ENCODE data around the gene MLLT6. TPM values are rescaled to one million over a fixed set of nuclear protein-coding genes. Genes with fewer than 3 reads are reported as not detected.
A peak's percentile ranks its signal among the peaks of the same experiment; 100 is the strongest.

MLLT6 gene
- 100 to 1,000 TPM; 232 to 395 TPM for total RNA-seq

DNA sequence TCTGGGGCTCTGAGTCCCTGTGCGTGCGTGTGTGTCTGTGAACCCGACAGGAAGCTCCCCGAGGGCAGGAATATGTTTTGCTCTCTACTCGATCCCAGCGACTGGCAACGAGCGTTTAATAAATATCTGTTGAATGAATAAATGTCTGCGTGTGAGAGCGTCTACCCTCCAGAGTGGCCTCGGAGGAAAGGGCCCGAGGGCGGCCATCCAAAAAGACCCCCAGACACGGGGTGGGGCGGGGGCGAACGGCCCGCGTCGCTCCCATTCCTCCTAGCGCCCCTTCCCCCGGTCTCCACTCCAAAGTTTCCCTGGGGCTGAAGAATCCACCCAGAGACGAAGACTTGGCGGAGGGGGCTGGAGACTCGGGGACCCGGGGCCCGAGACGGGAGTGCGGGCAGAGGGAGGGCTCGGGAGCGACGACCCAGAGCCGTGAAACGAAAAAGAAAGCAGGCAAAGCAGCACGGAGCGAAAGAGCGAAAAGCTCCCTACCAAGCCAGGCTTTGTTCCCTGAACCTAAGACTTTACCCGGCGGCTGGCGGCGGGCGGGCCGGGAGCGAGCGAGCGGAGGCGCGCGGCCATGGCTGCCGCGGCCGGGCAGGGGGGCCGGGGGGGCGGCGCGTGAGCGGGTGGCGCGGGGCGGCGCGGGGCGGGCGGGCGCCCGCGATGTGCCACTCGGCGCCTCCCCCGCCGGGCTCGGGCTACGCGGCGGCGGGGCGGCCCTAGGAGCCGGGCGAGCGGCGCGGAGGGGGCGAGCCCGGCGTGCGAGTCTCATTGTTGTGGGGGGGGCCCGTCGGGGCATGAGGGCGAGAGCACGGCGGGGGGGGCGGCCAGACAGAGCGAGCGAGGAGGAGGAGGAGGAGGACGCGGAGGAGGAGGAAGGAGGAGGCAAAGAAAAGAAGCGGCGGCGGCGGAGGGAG lies at the start of gene MLLT6:
TSS of gene MLLT6 (plus strand) at position 668 of the 917 bp plus-strand sequence. CDS start 360 bp downstream, outside the sequence.
- peaks cover 33% of the 10 kb centered on the region for H3K4me1 Mint-ChIP-seq
- no peaks in the 10 kb centered on the region for H3K27me3 Mint-ChIP-seq
- peaks cover 85% of the 10 kb centered on the region for H3K36me3 Mint-ChIP-seq (ENCODE audit: low read depth)
- H3K4me3 Mint-ChIP-seq: peak within 1 kb of the TSS; percentile 96
- no peaks in the 10 kb centered on the region for H3K9me3 Mint-ChIP-seq
- H3K27ac Mint-ChIP-seq: peak within 1 kb of the TSS; percentile 97
- no peak for ATAC-seq (replicated peaks)

- peaks cover 30% of the 10 kb centered on the region for H3K27me3 Mint-ChIP-seq
Observed at GRCh38 chr17:38656959-38657823, 47.9 kb upstream of the MLLT6 start.

GRCh38 chr17:38657824-38658740 lies 47.0 kb upstream of the MLLT6 start:
- Mint-ChIP-seq H3K27ac (no peak overlapping the region), H3K27me3 (peaks cover 32% of the 10 kb centered on the region)

More at GRCh38 chr17:38656959-38657823, 47.9 kb upstream of the MLLT6 start:
- Mint-ChIP-seq H3K4me3 (no peak overlapping the region), H3K27ac (no peak overlapping the region), H3K9me3 (no peaks in the 10 kb centered on the region), H3K36me3 (ENCODE audit: low read depth) (no peaks in the 10 kb centered on the region), H3K4me1 (no peaks in the 10 kb centered on the region)
- ATAC-seq (replicated peaks): no peak

GRCh38 chr17:38658741-38659345 lies 46.2 kb upstream of the MLLT6 start:
- Mint-ChIP-seq H3K9me3 (no peaks in the 10 kb centered on the region), H3K4me3 (no peak overlapping the region), H3K27ac (no peak overlapping the region), H3K4me1 (no peaks in the 10 kb centered on the region), H3K36me3 (ENCODE audit: low read depth) (no peaks in the 10 kb centered on the region), H3K27me3 (peaks cover 31% of the 10 kb centered on the region)
- ATAC-seq (replicated peaks): no peak

More at GRCh38 chr17:38657824-38658740, 47.0 kb upstream of the MLLT6 start:
- no peak for ATAC-seq (replicated peaks)
- Mint-ChIP-seq H3K36me3 (ENCODE audit: low read depth) (no peaks in the 10 kb centered on the region), H3K4me3 (no peak overlapping the region), H3K4me1 (no peaks in the 10 kb centered on the region), H3K9me3 (no peaks in the 10 kb centered on the region)

DNA sequence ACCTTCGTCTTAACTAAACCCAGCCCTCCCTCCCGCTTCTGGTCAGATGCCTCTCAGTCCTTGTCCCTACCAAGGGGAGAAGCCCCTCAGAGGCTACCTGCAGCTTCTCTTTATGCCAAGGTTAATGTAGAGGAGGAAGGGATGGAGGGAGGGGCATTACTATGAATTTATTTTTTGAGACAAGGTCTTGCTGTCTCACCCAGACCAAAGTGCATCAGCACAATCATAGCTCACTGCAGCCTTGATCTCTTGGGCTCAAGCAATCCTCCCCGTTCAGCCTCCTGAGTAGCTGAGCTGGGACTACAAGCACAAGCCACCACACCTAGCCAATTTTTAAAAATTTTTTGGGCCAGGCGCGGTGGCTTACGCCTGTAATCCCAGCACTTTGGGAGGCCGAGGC lies 45.7 kb upstream of the MLLT6 start:
- Mint-ChIP-seq H3K36me3 (ENCODE audit: low read depth) (no peaks in the 10 kb centered on the region), H3K27me3 (peaks cover 33% of the 10 kb centered on the region), H3K9me3 (no peaks in the 10 kb centered on the region), H3K4me3 (no peak overlapping the region), H3K27ac (no peak overlapping the region), H3K4me1 (no peaks in the 10 kb centered on the region)
- ATAC-seq (replicated peaks): no peak

DNA sequence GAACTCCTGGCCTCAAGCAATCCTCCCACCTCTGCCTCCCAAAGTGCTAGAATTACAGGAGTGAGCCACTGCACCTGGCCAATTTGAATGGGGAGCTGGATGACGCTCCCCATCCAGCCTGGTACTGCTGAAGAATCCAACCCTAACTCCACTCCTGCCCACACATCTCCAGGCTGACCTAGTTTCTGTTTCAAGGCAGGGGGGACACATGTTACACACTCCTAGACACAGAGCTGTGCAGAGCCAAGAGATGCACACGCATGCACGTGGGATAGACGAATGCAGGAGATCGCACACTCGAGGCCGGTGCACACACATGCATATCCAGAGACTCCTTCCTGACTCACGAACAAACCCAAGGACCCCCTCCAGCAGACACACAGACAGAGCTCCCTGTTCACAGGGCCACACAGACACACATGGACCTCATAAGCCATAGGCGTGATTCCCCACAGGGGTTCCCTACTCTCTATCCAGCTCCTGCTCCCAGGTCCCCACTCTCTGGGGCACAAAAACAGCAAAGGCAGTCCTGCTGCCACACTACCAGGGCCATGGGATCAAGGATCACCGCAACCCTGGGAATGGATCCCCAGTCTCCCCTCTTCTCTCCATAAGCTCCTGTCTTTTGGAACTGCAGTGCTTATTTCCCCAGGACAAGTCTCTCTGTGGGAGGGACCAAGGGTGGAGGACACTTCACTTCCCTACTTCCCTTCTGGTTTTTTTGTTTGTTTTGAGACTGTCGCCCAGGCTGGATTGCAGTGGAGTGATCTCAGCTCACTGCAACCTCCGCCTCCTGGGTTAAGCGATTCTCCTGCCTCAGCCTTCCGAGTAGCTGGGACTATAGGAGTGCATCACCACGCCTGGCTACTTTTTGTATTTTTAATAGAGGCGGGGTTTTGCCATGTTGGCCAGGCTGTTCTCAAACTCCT lies 44.7 kb upstream of the MLLT6 start:
- H3K4me3 Mint-ChIP-seq: no peak overlapping the region
- H3K4me1 Mint-ChIP-seq: no peaks in the 10 kb centered on the region
- no peak overlapping the region for H3K27ac Mint-ChIP-seq
- peaks cover 30% of the 10 kb centered on the region for H3K27me3 Mint-ChIP-seq
- H3K9me3 Mint-ChIP-seq: no peaks in the 10 kb centered on the region
- H3K36me3 Mint-ChIP-seq (ENCODE audit: low read depth): no peaks in the 10 kb centered on the region
- no peak for ATAC-seq (replicated peaks)

DNA sequence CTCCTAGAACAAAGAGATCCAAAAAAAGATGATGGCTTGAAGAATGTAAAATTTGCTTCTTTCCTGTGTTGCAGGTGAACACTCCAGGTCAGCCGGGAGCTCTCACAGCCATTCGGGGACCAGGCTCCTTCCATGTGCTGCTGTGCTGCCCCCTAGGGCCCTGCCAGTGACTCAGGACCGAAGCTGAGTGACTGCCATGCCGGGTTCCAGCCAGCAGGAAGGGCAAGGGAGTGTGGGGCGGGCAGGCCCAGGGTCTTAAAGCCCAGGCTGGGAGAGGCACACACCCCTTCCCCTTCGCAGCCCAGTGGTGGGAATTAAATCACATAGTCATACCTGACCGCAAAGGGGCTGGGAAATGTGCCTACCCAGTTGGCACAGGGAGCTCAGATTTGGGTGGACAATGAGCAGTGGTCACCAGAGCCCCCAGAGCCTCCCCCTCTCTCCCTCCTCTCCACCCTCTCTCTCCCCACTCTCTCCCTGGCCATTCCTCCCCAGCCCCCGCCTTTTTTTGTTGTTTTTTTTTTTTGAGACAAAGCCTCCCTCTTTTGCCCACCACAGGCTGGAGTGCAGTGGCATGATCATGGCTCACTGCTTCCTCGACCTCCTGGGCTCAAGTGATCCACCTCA lies 41.8 kb upstream of the MLLT6 start:
- no peaks in the 10 kb centered on the region for H3K36me3 Mint-ChIP-seq (ENCODE audit: low read depth)
- peak; percentile 78 for ATAC-seq (replicated peaks)
- no peak overlapping the region for H3K27ac Mint-ChIP-seq
- H3K9me3 Mint-ChIP-seq: no peaks in the 10 kb centered on the region
- no peaks in the 10 kb centered on the region for H3K4me1 Mint-ChIP-seq
- H3K4me3 Mint-ChIP-seq: no peak overlapping the region
- peaks cover 26% of the 10 kb centered on the region for H3K27me3 Mint-ChIP-seq

DNA sequence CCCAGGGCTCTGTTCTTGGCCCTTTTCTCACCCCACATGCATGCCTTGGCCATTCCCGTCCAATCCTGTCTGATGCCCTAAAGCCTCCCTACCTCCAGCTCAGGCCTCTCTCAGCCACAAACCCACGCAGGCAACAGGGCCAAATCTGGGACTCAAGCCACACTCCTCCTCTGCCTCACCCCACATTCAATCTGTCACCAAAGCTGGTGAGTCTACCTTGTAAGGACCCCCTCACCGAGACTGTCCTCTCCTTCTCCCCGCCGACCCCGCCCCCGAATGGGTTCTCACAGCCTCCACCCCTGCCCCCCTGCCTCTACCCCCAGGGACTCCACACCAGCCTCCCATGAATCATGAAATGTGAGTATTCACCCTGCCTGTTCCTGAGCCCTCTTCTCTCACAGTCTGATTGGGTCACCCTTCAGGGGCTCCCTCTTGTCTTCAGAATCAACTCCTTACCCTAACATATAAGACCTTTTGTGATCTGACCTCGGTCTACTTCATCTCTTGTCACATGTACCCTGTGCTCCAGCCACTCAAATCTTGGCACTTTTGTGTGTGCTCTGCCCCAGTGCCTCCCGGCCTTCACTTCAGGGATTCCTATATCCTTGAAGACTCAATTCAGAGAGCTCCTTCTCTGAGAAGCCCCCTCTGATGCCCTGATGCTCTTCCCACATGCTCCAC lies 41.0 kb upstream of the MLLT6 start:
- Mint-ChIP-seq H3K27me3 (peaks cover 29% of the 10 kb centered on the region), H3K9me3 (no peaks in the 10 kb centered on the region), H3K4me3 (no peak overlapping the region), H3K36me3 (ENCODE audit: low read depth) (no peaks in the 10 kb centered on the region), H3K27ac (no peak overlapping the region), H3K4me1 (no peaks in the 10 kb centered on the region)
- ATAC-seq (replicated peaks): no peak

DNA sequence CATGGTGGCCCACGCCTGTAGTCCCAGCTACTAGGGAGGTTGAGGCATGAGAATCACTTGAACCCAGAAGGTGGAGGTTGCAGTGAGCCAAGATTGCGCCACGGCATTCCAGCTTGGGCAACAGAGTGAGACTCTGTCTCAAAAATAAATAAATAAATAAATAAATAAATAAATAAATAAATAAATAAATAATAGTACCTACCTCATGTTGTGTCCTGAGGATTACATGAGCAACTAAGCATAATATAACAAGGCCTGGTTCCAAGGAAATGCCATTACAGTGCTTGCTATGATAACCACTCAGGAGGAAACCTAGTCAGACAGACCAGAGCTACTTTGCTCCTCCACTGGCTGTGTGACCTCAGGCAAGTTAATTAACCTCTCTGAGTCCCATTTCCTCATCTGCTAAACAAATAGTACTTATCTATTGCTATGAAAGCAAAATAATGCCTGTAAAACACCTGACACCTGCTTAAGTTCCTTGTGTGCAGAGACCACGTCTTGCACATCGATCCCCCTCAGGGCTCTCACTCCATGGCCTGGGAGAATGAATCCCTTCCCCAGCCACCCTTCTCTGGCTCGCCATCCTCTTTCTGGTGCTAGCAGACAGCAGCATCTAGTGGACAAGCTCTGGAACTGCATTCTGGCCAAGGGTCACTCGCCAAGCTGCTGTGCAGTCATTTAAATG lies 37.8 kb upstream of the MLLT6 start:
- Mint-ChIP-seq H3K9me3 (no peaks in the 10 kb centered on the region), H3K4me3 (no peak overlapping the region), H3K27me3 (peaks cover 40% of the 10 kb centered on the region), H3K36me3 (ENCODE audit: low read depth) (peaks cover 6% of the 10 kb centered on the region), H3K4me1 (peaks cover 6% of the 10 kb centered on the region), H3K27ac (no peak overlapping the region)
- peak; percentile 79 for ATAC-seq (replicated peaks)

DNA sequence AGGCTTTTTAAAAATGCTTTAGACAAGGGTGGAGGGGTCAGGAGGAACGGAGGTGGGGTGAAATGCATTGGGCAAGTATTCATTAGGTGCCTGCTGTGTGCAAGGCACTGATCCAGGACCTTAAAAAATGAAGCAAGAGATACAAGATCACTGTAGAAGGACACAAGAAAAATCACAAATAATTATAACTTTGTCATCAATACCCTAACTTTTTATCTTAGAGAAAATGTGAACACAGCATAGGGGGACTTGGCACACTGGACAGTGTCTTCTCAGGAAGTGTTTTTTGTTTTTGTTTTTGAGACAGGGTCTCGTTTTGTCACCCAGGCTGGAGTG lies 37.3 kb upstream of the MLLT6 start:
- Mint-ChIP-seq H3K27me3 (peaks cover 38% of the 10 kb centered on the region), H3K4me3 (no peak overlapping the region), H3K36me3 (ENCODE audit: low read depth) (peaks cover 11% of the 10 kb centered on the region), H3K27ac (no peak overlapping the region), H3K4me1 (peaks cover 6% of the 10 kb centered on the region), H3K9me3 (no peaks in the 10 kb centered on the region)
- ATAC-seq (replicated peaks): no peak

DNA sequence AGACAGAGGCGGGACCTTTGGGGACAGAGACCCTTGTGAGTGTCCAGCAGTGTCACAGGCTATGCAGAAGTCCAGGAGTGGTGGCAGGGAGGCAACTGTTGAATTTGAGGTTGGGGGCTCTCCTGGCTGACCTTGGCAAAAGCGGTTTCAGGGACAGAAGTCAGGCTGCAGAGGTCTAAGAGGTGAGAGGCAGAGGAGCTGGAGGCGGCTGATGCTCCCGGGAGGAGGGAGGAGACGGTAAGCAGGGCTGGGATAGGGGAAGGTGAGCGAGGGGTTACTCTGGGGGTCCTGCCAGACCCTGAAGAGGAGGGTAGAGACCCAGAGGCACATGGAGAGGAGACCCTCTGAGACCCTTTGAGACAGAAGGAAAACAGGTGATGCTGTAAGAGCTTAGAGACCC lies 35.6 kb upstream of the MLLT6 start:
- Mint-ChIP-seq H3K4me1 (peaks cover 6% of the 10 kb centered on the region), H3K27me3 (peaks cover 30% of the 10 kb centered on the region), H3K27ac (no peak overlapping the region), H3K4me3 (no peak overlapping the region), H3K36me3 (ENCODE audit: low read depth) (peaks cover 16% of the 10 kb centered on the region), H3K9me3 (no peaks in the 10 kb centered on the region)
- no peak for ATAC-seq (replicated peaks)
